Stimulated activated CD4-positive, alpha-beta T cell treated with anti-CD3 and anti-CD28 coated beads, Interleukin-4, amount 100 ng/mL, for 1 hour (primary cell): ENCODE results near the gene ANOS1.
A peak's percentile ranks its signal among the peaks of the same experiment; 100 is the strongest.
"Not testable (repeated sequence)": the region's sequence is repeated elsewhere in the genome, so short reads cannot be mapped to it uniquely, and the experiment has no call there.

Experiments used
- DNase-seq: peaks from one replicate; pipeline ENCODE4 v3.0.0-alpha.2; 2020

Gene ANOS1, protein sequence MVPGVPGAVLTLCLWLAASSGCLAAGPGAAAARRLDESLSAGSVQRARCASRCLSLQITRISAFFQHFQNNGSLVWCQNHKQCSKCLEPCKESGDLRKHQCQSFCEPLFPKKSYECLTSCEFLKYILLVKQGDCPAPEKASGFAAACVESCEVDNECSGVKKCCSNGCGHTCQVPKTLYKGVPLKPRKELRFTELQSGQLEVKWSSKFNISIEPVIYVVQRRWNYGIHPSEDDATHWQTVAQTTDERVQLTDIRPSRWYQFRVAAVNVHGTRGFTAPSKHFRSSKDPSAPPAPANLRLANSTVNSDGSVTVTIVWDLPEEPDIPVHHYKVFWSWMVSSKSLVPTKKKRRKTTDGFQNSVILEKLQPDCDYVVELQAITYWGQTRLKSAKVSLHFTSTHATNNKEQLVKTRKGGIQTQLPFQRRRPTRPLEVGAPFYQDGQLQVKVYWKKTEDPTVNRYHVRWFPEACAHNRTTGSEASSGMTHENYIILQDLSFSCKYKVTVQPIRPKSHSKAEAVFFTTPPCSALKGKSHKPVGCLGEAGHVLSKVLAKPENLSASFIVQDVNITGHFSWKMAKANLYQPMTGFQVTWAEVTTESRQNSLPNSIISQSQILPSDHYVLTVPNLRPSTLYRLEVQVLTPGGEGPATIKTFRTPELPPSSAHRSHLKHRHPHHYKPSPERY

DNA sequence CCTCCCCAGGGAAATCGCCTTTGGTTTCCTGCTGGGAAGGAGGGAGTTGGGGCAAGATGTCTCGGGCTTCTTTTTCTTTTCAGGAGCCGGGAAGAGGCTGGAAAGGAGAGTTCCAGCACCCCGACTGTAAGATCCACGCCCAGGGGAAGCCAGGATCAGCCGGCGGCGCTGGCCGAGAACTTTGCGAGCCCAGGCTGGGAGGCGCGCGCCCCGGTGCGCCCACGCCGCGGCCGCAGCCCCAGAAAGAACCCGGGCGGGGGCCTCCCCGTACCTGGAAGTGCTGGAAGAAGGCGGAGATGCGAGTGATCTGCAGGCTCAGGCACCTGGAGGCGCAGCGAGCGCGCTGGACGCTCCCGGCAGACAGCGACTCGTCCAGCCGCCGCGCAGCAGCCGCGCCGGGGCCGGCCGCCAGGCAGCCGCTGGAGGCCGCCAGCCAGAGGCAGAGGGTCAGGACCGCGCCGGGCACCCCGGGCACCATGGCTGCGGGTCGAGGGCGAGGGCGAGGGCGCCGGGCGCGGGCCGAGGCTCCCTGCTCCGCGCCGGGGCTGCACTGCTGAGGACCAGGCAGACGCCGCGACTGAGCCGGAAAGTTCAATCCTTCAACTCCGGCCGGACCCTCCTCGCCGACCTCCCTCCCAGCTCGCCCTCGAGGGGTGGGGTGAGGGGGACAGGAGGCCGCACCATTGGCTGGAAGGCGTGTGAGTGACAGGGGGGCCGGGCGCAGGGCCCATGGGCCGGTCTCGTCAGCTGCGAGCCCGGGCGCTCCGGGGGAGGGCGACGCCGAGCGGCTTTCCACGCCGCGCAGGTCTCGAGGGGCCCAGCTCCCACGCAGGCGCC, at the start of gene ANOS1:
TSS of gene ANOS1 (minus strand) at position 579 of the 837 bp plus-strand sequence. CDS start at position 478, 101 bp downstream.
- DNase-seq, result no peak

DNA sequence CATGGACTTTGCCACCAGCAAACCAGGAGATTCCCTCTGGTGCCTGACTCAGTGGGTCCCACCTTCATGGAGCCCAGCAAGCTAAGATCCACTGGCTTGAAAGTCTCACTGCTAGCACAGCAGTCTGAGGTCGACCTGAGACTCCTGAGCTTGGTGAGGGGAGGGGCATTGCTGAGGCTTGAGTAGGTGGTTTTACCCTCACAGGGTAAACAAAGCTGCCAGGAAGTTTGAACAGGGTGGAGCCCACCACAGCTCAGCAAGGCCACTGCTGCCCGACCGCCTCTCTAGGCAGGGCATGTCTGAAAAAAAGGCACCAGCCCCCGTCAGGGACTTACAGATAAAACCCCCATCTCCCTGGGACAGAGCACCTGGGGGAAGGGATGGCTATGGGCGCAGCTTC, 41.2 kb upstream of the ANOS1 start:
- DNase-seq, result no peak

DNA sequence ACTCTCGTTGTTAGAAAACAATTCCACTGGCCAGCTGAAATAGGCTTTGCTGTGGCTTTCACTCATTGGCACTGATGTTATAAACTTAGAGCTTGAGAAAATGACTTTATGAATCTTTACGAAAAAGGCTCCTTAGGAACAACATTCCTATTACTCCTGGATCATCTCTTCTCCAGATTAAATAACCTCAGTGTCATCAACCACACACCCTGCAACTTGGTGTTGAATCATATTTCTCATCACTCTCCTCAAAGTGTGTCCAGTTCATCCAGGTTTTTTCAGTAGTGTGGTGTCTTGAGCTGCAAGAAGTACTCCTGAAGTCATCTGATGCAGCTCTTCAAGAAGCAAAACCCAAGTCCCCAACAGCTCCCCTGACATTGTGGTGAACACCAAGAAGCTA, 28.1 kb upstream of the ANOS1 start:
- no peak for DNase-seq

DNA sequence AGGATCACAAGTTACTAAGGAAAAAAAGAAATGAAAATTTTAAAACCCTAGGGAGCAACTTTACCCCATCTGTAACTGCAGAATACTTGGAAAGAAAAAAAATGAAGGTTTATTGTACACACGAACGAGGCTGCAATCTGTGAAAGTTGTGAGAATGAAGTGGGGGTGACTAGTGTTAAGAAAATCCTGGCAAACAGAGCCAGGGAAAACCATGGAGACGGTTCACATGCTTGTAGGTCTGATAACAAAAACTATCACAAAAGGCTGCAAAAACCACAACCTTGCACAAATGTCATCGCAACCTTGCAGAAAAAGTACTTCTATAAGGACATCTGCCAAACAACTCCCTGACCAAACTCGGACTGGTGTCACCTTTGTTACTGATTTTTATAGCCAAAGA, 26.8 kb upstream of the ANOS1 start:
- DNase-seq, result not testable (repeated sequence)

DNA sequence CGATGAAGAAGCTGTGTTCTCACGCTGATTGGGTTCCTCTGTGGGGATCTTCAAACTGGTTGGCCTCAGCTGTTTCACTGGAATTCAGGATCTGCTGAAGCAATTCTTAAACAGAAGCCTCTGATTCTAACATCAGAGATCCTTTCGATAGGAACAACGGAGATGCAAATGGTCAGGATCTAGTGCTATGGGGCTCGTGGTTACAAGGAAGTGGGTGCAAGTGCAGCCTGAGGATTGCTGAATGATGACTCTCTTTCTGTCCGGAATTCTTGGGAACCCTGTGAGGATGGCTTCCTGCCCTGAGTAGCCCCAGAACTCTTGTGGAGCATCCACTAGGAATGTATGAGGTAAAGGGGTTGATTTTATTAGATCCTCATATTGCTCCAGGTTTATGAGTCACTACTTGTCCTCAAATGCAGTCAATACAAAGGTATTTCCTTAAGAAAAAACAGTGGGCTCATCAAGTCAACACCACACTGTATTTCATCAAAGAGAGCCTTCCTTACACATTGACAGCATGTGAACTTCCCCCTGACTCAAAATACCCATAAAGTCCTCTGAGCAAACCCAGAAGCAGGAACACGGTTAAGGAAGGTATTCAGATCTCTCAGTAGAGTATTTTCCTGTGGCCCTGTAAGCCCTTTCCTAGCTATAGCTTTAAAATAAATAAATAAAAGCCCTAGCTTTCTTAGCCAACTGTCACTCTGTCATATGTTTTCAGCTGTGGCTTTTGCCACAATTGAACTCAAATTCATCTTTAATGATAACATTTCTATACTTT, 25.9 kb upstream of the ANOS1 start:
- DNase-seq, result not testable (repeated sequence)

DNA sequence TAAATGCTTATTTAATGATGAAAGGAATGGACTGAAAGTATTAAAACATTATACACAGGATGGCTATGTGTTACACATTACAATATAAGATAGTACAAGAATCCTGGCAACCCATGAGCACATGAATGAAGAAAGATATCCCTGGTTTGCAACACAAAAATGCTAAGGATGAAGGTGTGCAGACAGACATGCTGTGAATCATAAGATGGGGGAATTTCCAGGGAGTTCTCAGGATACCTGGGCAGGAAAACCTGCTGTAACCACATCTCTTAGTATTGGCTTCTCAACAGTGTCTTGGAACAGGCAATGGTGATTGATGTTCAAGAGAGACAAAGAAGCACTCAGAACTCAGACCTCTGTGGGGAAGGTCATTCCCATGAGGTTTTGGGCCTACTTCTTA, 23.9 kb upstream of the ANOS1 start:
- DNase-seq, result no peak

DNA sequence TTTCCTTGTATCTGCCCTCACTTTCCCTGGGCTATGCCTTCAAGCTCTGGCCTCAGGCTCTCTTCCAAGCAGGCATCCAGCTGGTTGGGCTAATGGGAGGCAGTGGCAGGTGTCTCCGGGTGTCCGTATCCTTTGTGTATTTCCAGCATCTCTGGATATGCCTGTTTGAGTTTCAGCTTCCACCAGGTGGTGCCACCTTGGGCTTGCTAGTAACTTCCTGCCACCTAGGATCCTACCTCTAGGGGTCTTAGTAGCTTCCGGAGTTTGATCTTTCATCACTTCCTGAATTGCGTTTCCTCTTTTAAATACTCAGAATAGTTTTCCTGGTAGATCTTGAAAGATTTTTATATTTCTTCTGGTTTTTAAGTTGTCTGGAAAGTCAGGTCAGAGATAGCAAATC, 23.2 kb upstream of the ANOS1 start:
- no peak for DNase-seq

DNA sequence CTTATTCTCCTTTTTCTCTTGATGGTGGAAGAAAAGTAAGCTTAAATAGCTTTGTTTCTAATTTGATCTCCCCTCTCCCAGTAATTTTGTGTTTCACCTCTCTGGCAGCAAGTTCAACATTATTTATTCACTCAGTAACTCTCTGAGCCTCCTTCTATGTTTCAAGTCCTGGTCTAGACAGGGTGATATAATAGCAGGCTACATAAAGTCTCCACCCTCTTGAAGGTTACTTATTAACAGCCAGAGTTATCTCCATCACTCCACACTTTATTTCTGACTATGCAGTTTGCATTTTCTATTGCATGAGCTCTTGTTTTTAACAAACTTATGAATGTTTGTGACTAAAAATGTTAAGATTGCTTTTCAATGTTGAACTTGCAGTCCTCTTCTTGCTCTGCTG, 17.8 kb upstream of the ANOS1 start:
- no peak for DNase-seq

DNA sequence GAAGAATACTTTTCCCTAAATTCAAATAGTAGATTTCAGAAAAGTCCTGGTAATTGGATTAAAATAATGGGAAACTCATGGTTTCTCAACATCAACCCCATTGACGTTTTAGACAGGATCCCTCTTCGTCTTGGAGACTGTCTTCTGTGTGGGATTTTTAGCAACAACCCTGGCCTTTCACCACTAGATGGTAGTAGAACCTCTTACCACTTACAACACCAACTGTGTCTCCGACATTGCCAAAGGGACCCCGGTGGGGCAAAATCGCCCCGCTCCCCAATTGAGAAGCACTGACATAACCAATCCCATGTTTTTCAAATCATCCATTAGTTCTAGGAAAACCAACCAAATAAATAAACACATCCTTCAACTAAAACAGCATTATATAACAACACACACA, 16.9 kb upstream of the ANOS1 start:
- DNase-seq, result no peak

DNA sequence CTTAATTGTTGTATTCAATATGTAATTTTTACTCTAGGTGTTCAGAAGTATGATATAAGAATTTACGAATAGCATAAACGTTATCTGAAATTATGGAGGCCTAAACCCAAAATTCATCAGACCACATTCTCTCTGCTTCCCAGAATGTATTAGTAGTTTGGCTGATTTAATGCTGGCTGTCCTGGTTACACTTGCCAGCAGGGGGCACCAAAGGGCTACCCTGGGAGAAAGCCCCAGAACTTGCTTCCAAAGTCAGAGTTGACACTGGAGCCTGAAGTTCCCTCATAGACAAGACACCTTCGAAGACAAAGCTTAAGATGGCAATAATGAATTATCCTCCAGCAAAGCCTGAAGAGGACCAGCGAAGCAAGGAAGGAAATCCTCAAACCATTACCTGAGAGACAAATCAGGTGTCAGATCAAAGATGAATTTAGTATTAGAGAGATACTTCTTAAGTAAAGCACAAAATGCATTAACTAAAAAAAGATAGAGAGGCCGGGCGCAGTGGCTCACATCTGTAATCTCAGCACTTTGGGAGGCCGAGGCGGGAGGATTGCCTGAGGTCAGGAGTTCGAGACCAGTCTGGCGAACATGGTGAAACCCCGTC, 11.3 kb upstream of the ANOS1 start:
- DNase-seq, result peak; percentile 64

DNA sequence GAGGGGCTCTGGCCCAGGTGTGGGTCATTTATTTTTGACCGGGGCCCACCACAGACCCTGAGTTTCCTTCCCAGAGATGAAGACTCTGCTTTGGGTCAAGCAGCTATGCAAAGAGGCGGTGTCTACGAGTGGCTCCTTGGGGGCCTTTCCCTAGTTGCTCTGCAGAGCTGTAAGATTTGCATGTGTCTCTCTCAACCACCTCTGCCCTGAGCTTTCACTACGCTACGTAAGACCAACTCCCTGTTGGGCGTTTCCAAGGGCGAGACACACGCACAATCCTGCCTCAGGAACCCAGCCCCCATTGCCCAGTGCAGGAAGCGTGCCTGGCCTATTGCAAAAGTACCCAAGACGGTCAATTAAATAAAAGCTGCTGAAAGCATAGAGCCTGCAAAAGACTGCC, 10.0 kb upstream of the ANOS1 start:
- DNase-seq, result no peak

DNA sequence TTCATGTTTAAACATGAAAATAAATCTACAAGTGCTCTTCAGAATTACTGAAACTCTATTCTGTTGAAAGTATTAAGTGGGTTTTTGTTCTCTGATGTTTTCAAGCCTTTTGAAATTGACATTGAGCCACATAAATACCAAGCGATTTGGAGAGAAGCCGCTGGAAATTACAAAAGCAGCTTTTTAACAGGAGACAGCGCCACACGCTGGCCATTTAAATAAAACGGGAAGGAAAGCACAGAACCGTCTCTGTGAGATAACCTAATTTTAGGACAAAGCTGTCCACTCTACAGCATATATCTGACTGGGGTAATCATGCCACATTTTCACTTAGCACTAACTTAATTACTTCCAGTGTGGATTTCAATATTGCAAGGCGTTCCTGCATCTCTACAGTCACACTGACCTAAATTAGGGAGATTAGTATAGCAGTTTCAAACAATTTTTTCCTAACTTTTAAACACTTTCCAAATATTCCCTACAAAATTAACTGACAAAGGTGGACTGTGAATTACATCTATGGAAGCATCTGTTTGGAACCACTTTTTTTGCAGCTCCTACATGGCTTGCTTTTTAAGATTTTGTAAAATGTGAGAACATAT, 6.8 kb upstream of the ANOS1 start:
- DNase-seq, result peak; percentile 12

DNA sequence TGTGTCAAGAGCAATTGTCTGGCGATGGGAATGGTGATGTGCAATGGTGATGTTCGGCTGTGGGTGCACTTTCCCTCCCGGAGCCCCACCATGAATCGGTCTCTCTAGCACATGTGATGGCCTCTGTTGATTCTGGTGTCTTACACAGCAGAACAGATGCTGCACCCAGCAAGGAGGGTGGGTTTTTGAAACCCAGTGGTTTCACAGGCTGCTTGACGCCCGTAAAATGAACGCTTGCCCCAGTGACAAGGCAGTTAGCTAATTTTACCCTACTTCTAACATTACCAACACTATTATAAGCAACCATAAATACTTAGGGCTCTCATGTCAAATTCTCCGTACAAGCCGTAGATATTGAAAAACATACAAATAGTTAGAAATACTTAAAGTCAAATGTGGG, 5.9 kb upstream of the ANOS1 start:
- DNase-seq, result no peak

DNA sequence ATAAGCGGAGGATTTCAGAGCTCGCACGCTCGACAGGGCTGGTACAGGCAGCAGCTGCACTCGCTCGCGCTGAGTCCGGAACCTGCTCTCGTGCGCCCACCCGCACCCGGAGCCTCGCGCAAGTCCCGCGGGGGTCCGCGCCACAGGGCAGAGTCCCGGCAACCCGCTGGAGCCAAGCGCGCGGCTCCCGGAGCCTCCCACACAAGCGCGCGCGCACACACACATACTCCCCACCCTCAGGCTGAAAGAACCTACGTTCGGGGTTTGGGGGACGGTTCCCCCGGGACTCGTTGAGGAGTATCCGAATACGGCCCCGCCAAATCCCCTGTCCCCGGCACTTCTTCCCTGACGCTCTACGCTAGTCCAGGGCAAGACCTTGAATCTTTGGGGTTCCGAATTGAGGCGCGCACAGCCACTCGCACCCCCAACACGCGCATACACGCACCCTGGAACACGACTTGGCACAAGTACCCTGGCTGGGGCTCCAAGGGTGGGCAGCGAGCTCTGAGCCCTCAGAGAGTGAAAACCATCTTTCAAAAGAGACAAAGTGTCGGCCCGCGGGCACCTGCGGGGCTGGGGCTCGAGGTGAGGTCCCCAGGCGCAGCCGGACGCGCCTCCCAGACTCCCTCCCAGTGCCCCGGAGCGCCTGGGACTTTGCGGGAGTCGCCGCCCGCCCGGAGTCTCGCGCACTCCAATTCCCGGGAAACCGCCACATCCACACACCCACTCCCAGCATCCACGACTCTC, 952 bp downstream of the ANOS1 start:
- DNase-seq, result no peak

DNA sequence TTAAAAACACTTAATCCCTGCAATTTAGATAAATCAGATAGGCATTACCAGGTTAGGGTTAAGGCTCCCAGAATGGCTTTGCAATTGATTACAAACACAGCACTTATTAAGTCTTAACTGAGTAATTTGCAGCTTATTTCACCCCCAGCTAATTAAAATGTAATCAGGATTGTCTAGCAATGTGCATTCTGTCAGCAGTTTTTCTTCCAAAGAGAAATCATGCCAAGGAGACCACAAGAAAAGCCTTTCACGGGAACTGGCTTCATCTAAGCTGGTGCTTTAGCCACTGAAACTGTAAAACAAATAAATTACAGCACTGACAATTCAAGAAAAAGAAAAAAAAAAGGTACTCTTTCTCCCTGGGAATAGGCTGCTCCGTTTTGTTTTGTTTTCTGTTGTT, 2.1 kb downstream of the ANOS1 start:
- no peak for DNase-seq

DNA sequence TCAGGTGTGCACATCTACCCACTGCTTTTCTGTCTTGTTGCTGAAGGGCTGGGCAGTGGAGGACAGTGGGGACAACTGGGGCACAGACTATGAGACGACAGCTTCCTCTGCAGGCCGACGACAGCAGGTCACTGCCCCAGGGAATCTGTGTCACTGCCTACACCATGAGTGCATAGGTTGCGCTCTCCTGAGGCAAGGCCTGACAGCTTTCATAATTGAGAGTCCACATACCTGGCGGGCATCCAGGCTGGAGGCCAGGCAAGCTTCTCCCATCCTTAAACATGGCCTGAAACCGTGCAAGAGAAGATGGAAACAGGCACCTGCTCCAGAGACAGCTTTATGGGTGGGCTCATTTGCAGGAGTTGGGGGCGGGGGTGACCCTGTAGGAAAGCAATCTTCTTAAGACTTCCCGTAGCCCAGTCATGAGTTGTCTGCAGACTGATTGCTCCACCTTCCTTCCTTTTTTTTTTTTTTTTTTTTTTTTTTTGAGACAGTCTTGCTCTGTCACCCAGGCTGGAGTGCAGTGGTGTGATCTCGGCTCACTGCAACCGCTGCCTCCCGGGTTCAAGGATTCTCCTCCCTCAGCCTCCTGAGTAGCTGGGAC, 2.9 kb downstream of the ANOS1 start:
- no peak for DNase-seq

DNA sequence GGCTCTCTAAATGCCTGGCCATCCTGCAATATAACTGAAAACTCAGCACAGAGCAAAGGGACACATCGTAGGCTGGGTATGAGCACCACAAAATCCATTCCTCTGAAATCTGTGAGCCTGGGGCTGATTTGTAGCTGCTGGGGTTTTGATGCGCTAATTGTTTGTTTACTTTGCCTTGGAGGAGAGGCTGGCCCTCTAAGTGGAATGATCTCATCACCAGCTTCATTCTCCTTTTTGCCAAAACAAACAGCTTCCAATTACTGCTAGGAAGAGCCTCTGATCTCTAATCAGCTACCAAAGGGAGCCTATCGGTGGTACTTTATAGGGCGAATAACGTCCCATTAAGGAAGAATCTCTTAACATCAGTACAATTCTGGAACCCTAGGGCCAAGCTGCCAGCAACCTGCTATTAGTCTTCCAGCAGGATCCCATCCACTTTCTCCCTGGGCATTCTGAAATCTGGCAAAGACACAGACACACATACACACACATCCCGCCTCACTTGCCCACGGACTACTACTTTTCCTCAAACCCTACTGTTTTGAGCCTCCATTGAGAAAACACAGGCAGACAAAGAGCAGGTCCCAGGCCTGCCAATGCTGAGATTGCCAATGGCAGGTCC, 5.8 kb downstream of the ANOS1 start:
- no peak for DNase-seq

DNA sequence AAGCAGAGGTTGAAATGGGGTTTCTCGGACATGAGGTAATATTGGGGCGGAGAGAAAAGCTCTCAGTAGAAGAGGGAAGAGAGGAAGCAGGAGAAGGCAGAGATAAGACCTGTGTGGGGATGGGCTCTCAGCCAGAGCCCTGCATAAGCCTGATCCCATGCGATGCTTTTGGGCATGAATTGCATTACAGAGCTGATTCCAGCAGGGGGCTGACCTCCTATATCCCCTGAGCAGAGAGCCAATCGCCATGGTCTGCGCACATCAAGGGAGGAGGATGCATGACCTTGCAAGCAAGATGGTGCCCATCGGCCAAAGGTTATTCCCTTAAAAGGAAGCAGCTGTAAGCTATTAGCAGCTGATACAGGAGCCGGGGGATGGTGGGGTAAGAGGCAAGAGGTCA, 7.6 kb downstream of the ANOS1 start:
- no peak for DNase-seq

DNA sequence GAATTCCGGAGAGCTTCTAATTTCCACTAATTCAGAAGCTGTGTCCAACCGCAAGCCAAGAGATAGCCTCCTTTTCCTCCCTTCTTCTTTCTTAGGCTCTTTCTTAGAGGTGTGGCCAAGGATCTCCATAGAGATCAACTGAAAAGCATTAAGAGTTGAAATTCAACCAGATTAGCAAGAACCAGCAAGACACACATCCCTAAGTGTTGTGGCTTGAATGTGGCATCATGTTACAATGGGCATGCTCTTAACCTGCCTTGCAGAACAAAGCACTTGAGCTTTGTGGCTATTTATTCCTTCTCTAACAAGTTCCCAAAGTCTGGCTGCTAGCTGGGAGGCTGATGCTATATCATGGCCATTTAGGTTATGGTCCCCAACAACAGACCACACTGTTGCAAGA, 10.4 kb downstream of the ANOS1 start:
- no peak for DNase-seq

DNA sequence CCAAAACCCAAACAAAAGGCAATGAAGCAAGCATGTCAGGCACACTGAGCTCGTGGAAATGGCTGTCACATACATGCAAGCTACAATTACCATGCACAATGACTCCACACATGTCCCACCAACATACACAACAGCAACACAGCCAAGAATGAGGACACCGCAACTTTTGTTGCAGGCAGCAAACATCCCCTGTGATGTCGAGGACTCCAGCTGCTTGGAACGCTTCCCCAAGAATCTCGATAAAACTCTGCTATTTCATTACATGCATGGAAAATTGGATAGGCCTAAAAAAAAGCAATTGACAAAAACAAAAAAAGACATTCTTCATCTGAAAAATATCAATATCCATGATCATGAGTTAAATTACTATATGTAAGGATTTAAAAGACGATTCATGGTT, 11.8 kb downstream of the ANOS1 start:
- no peak for DNase-seq
